Activated T-helper 1 cell treated with anti-CD3 and anti-CD28 coated beads, Interleukin-12 subunit alpha, Interleukin-12 subunit beta, Interleukin-2, Interleukin-4 antibody, amounts not matched to agents 30 ng/mL and 10 ng/mL and 1 ng/mL, durations not matched to agents 14 hours and 24 hours and 36 hours (primary cell): ENCODE results near the gene FAM89B. TPM values are rescaled to one million over a fixed set of nuclear protein-coding genes. Genes with fewer than 3 reads are reported as not detected.
A peak's percentile ranks its signal among the peaks of the same experiment; 100 is the strongest.

ENCODE experiments used
- DNase-seq: peaks from one replicate; pipeline ENCODE4 v3.0.0; 2021; ENCODE audit warnings: low spot score
- H3K27ac Mint-ChIP-seq: one replicate; pipeline ENCODE4 v1.8.0; 2021; ENCODE audit warnings: mild to moderate bottlenecking, mixed read lengths
- H3K27me3 Mint-ChIP-seq: one replicate; pipeline ENCODE4 v1.8.0; 2022; ENCODE audit warnings: mild to moderate bottlenecking, moderate library complexity, mixed read lengths; ENCODE audit not compliant: insufficient read depth
- H3K36me3 Mint-ChIP-seq: one replicate; pipeline ENCODE4 v1.8.0; 2021; ENCODE audit warnings: low read depth, mixed read lengths
- H3K4me1 Mint-ChIP-seq: one replicate; pipeline ENCODE4 v1.8.0; 2021; ENCODE audit warnings: low read depth, mixed read lengths
- H3K4me3 Mint-ChIP-seq: one replicate; pipeline ENCODE4 v1.8.0; 2021; ENCODE audit warnings: mild to moderate bottlenecking, moderate library complexity, mixed read lengths
- H3K9me3 Mint-ChIP-seq: one replicate; pipeline ENCODE4 v1.8.0; 2021; ENCODE audit warnings: mixed read lengths
- intact Hi-C: fragments of 100-400 bp; cut with micrococcal nuclease; formaldehyde crosslinking; loops from one replicate; pipeline ENCODE4 v1.15.1; 2024
- total RNA-seq: library from RNA; stranded (reverse); gene quantifications from 2 replicates; pipeline ENCODE4 v1.2.3, GENCODE V29; 2022

Gene FAM89B
- total RNA-seq, 1 donor from 2014 or later: 50.6 TPM

DNA sequence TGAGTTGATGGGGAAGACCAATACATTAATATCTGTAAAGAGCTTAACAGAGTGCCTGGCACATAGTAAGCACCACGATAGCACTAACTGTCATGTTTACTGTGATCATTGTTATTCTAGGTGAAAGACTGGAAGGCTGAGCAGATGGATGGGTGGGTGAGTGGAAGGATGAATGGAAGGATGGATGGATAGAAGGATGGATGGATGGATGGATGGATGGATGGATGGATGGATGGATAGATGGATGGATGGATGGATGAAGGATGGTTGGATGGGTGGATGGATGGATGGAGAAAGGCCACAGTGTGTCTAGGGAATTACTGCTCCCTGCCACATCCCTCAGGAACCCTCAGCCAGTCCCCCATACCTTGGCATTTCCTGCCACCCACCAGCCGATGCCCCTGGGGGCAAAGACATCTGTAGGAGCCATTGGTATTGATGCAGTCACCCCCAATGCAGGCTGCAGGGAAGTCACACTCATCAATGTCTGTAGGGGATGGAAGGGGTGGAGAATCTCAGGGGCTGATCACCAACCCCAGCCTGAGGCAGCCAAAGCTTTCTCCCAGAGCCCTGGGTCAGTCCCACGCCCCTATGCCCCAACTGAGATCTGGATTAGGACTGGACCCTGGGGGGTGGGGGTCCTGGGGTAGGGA, 29.5 kb upstream of the FAM89B start:
- H3K4me3 Mint-ChIP-seq: no peak overlapping the region
- intact Hi-C loops: no loop called here
- H3K27me3 Mint-ChIP-seq: no peaks in the 10 kb centered on the region

DNA sequence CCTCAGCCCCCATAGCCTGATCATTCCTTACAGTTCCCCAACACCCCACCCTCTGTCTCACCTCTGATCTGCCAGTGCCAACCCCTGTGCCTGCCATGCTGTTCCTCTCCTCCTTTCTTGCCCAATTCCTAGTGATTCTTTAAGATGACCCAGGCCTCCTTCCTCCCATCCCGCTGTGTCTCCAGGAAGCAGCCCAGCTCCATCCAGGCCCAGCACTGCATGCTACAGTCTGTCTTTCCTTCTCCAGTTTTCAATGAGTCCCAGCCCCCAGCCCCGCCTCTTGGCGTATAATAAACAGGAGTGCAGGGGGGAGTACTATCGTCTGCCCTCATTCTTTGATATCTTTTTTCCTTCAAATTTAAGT, 26.5 kb upstream of the FAM89B start:
- DNase-seq: no peak
- peaks cover 38% of the 10 kb centered on the region for H3K36me3 Mint-ChIP-seq
- intact Hi-C loops: loop anchor here (1.0 kb wide), 3 partner anchors 21 to 42 kb away; partner anchors contain the start of genes SCYL1 and ZNRD2
- H3K27ac Mint-ChIP-seq: peak overlapping the region; percentile 53
- H3K4me1 Mint-ChIP-seq: peaks cover 45% of the 10 kb centered on the region
- H3K27me3 Mint-ChIP-seq: no peaks in the 10 kb centered on the region
- no peaks in the 10 kb centered on the region for H3K9me3 Mint-ChIP-seq
- H3K4me3 Mint-ChIP-seq: peak overlapping the region; percentile 70

More for the DNA sequence above, 29.5 kb upstream of the FAM89B start:
- Mint-ChIP-seq H3K36me3 (peaks cover 24% of the 10 kb centered on the region), H3K27ac (no peak overlapping the region), H3K4me1 (peaks cover 36% of the 10 kb centered on the region), H3K9me3 (no peaks in the 10 kb centered on the region)
- DNase-seq: no peak

DNA sequence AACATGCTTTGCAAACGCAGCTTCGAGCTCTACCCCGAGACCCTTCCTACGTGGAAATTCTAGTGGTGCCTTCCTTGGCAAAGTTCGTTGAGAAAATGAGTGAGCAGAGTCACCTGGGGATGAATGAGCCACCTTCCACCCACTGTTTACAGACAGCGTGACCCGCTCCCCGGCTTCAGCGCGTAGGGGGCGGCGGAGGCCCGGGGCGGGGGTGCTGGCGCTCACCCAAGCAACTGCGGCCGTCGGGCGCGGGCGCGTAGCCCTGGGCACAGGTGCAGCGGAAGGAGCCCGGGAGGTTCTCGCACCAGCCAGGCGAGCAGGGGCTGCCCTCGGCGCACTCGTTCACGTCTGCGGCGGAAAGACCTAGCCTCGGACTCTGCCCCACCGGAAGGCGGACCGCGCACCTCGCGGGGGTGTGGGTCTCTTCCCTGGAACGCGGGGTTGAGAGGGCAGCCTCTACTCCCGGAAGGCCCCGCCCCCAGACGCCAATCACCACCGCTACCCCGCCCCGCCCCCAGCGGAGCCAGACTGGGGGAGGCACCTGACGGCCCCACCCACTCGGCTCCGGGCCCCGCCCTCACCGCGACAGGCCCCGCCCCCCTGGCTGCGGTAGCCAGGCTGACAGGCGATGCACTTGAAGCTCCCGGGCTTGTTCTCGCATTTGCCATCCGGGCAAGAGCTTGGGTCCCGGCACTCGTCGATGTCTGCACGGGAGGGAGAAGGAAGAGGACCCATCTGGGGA, 25.9 kb upstream of the FAM89B start:
- Mint-ChIP-seq H3K4me3 (peak overlapping the region; percentile 76), H3K27ac (peak overlapping the region; percentile 79), H3K36me3 (peaks cover 39% of the 10 kb centered on the region), H3K4me1 (peaks cover 44% of the 10 kb centered on the region), H3K9me3 (no peaks in the 10 kb centered on the region), H3K27me3 (no peaks in the 10 kb centered on the region)
- peak; percentile 96 for DNase-seq
- intact Hi-C loops: loop anchor here (1.0 kb wide), 3 partner anchors 21 to 42 kb away; partner anchors contain the start of genes SCYL1 and ZNRD2

DNA sequence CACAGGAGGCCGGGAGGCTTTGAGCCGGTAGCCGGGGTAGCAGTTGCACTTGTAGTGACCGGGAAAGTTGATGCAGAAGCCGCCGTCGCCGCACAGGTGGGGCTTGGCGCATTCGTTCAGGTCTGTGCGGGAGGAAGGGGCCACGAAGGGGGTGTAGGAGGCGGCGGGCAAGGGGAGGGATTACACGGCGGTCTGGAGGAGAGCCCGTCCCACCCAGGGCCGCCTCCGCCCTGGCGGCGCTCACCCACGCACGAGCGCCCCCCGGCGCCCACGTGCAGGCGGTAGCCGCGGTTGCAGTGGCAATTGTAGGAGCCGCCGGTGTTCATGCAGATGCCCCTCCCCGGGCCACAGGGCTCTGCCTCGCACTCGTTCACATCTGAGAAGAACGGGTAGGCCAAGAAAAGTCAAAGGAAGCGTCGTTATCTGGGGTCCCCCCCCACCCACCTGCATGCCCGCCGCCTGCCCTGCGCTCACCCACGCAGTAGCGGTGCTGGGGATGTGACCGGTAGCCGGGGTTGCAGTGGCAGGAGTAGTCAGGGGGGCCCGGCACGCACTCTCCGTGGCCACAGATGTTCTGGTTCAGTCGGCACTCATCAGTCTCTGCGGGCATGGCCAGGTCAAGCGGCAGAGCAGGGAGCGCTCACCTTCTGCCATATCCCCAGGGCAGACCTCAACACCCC, 24.8 kb upstream of the FAM89B start:
- Mint-ChIP-seq H3K4me3 (peak overlapping the region; percentile 8), H3K4me1 (peaks cover 48% of the 10 kb centered on the region), H3K27me3 (no peaks in the 10 kb centered on the region), H3K9me3 (no peaks in the 10 kb centered on the region), H3K27ac (no peak overlapping the region), H3K36me3 (peaks cover 50% of the 10 kb centered on the region)
- DNase-seq: no peak
- intact Hi-C loops: no loop called here

DNA sequence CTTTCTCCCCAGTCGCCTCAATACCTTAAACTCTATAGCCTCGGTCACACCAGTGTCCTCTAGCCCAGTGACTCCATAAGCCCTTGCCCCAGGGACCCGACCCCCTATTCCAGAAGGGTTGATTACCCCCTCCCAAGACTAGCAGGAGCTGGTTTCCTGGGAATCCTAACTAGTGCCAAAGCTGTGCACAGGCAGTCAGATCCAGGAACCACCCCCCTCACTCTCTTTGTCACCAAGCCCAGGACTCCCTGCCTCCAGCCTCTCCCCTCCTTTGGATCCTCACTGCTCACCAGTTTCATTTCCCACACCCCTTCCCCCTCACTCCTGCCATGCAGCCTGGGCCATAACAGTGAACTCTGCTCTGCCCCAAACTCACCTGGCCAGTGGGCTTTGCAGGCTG, 23.9 kb upstream of the FAM89B start:
- Mint-ChIP-seq H3K27me3 (no peaks in the 10 kb centered on the region), H3K4me1 (peaks cover 50% of the 10 kb centered on the region), H3K36me3 (peaks cover 49% of the 10 kb centered on the region), H3K9me3 (no peaks in the 10 kb centered on the region), H3K27ac (peak overlapping the region; percentile 83), H3K4me3 (peak overlapping the region; percentile 8)
- no peak for DNase-seq
- intact Hi-C loops: no loop called here

DNA sequence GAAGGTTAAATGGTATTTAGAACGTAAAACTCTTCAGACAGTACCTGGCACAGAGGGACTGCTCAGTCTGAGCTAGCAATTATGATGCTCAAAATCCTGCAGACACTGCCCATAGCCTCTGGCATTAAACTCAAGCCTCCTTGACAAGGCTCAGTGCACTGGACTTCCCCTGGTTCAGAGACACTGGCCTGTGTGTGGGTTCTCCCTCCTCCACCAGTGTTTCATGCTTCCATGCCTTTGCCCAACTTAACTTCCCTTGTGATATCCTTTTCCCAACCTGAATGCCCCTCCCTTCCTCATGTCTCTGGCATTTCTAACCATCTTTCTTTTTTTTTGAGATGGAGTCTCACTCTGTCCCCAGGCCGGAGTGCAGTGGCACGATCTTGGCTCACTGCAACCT, 23.2 kb upstream of the FAM89B start:
- peaks cover 48% of the 10 kb centered on the region for H3K4me1 Mint-ChIP-seq
- H3K9me3 Mint-ChIP-seq: no peaks in the 10 kb centered on the region
- no peaks in the 10 kb centered on the region for H3K27me3 Mint-ChIP-seq
- peaks cover 47% of the 10 kb centered on the region for H3K36me3 Mint-ChIP-seq
- intact Hi-C loops: no loop called here
- H3K4me3 Mint-ChIP-seq: no peak overlapping the region
- DNase-seq: no peak
- H3K27ac Mint-ChIP-seq: peak overlapping the region; percentile 27

DNA sequence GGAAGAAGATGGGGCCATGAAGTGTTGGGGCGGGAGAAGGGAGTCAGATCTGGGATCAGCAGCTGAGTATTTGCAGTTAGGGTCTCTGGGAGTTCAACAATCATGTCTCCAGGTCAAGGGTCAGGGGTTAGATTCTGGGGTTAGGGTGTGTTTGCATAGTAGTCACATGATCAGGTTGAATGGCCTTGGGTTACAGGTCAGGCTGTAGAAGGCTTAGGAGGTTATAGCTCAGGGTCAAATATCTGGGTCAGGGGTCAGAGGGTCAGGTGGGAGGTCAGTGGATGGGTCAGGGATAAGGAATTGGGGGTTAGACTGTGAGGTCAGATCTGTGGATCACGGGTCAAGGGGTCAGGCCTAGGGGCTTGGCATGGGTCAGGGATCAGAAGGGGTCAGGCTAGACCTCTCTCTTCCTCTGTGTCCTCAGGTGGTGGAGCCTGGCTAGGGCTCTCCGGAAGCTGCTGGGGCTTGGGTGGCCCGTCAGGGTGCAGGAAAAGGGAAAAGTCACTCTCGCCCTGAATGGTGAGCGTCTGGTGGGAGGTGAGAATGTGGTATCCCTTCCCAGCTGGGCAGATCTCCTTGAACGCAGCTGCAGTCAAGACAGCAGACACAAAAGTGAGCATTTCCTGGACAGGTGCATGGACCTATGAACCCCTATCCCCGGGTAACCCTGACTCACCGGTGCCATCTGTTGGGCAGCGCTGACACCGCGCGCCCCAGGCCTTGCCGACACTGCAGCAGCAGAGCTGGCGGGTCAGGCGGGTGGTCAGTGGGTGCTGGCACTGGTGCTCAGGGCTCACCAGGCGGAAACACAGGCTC, 20.6 kb upstream of the FAM89B start:
- H3K9me3 Mint-ChIP-seq: no peaks in the 10 kb centered on the region
- peak overlapping the region; percentile 42 for H3K4me3 Mint-ChIP-seq
- peak; percentile 47 for DNase-seq
- intact Hi-C loops: no loop called here
- peaks cover 53% of the 10 kb centered on the region for H3K4me1 Mint-ChIP-seq
- H3K27ac Mint-ChIP-seq: peak overlapping the region; percentile 57
- H3K27me3 Mint-ChIP-seq: no peaks in the 10 kb centered on the region
- peaks cover 28% of the 10 kb centered on the region for H3K36me3 Mint-ChIP-seq

DNA sequence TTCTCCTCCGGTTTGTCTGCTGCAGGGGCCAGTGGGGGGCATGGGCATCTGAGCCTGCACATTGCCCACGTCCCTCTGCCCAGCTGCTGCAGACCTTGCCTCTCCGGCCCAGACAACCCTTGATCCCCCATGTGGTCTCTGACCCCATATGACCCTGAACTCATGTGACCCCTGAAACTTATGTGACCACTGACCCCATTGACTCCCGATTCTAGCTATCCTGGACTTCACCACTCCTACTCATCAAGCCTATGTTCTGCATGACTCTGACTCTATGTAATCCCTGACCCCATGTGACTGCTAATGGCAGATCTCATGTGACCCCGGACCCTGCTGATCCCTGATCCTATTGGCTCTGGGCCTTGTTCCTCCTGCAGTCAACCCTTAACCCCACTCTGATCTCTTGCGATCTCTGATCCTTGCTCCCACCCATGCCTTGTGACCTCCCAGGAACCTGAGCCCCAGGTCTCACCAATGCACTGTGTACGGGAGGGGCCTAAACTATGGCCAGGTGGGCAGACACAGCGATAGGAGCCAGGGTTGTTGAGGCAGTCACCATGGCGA, 19.9 kb upstream of the FAM89B start:
- peak overlapping the region; percentile 57 for H3K27ac Mint-ChIP-seq
- peaks cover 59% of the 10 kb centered on the region for H3K4me1 Mint-ChIP-seq
- H3K27me3 Mint-ChIP-seq: no peaks in the 10 kb centered on the region
- DNase-seq: no peak
- H3K9me3 Mint-ChIP-seq: no peaks in the 10 kb centered on the region
- intact Hi-C loops: no loop called here
- peaks cover 28% of the 10 kb centered on the region for H3K36me3 Mint-ChIP-seq
- H3K4me3 Mint-ChIP-seq: peak overlapping the region; percentile 42

DNA sequence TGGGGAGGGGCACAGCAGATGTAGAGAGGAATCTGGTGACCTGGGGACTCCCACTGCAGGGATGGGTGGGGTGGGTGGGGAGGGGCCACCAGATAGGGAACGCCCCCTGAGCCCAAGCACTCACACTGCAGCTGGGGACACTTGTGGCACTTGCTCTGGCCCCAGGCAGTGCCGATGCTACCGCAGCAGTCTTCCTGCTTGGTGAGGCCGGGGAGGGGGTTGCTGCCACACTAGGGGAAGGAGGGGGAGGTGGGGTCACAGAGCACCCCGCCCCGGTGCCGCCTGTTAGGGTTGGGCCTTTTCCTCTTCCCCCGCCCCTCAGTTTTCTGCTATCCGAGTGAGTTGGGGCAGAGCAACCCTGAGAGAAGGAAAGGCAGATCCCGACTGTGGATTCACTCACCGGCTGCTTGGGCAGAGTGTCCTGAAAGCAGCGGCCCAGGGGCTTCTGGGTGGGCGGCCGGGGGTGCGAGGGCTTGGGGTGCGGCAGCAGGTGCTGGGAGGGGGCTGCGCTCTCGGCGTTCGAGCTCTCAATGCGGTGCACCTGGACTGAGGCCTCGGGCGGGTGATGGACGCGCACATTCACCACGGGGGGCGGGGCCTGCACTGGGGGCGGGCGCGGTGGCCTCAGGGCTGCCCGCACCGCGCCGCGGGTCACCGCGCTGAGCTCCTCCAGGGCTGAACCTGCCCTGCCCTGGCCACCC, 18.9 kb upstream of the FAM89B start:
- peak; percentile 77 for DNase-seq
- H3K27me3 Mint-ChIP-seq: no peaks in the 10 kb centered on the region
- peaks cover 22% of the 10 kb centered on the region for H3K36me3 Mint-ChIP-seq
- peaks cover 53% of the 10 kb centered on the region for H3K4me1 Mint-ChIP-seq
- no peaks in the 10 kb centered on the region for H3K9me3 Mint-ChIP-seq
- intact Hi-C loops: loop anchor here (1.0 kb wide), 1 partner anchor 13 kb away; no protein-coding TSS in a partner anchor
- H3K27ac Mint-ChIP-seq: peak overlapping the region; percentile 29
- peak overlapping the region; percentile 30 for H3K4me3 Mint-ChIP-seq

DNA sequence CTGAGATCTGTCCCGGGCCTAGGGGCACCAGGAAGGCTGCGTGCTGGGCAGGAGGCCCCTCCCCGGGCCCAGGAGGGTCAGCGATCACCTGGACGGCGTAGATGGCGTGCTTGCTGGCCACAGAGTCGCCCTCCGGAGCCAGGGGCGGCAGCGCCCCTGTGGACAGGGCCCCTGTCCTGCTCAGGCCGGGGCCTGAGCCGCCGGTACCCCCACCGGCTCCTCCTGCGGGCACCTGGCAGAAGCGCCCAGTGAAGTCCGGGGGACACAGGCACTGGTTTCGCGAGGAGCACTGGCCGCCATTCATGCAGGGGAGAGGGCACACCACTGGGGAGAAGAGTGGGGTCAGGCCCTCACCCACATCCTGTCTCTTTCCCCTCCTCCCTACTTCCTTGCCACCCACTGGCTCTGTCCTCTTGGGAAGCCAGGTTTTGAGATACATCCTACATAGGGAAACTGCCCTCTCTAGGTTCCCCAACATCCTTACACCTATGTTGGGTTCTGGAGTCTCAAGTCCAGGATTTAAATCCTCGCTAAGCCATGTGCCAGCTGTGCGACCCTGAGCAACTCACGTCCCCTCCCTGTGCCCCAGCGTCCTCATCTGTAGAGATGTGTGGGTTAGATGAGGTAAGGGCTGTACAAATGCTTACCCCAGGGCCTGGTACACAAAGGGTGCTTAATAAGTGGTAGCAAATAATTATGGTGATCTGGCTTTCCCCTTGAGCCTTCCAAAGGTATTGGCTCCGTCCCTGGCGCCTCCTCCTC, 18.1 kb upstream of the FAM89B start:
- intact Hi-C loops: no loop called here
- H3K4me1 Mint-ChIP-seq: peaks cover 52% of the 10 kb centered on the region
- H3K36me3 Mint-ChIP-seq: peaks cover 17% of the 10 kb centered on the region
- H3K4me3 Mint-ChIP-seq: peak overlapping the region; percentile 87
- DNase-seq: no peak
- H3K9me3 Mint-ChIP-seq: no peaks in the 10 kb centered on the region
- H3K27me3 Mint-ChIP-seq: no peaks in the 10 kb centered on the region
- H3K27ac Mint-ChIP-seq: peak overlapping the region; percentile 85

DNA sequence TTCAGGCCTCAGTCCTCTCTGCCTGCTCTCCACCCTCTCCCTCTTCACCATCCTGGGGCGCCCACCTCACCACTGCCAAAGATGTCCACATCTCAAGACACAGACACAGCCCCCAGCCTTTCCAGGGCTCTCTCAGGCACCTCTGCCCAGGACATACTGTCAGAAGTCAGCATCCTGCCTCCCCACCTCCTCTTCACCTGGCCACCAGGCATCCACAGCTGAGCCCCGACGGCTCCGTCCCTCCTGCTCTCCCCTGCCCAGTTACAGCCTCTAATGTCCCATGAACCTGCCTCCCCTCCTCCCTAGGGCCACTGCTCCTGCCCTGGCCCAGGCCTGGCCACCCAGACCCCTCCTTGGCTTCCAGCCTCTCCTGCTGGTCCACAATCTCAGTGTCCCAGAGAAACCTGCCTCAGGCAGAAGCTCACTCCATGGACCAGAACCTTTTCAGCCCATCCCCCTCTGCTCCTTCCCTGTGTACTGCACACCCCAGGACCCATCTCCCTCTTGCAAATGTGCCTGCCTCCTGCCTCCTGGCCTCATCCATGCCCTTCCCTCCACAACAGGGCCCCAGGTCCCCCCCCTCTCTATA, 17.4 kb upstream of the FAM89B start:
- intact Hi-C loops: no loop called here
- Mint-ChIP-seq H3K4me1 (peaks cover 59% of the 10 kb centered on the region), H3K9me3 (no peaks in the 10 kb centered on the region), H3K36me3 (peaks cover 13% of the 10 kb centered on the region), H3K4me3 (peak overlapping the region; percentile 87), H3K27ac (peak overlapping the region; percentile 85), H3K27me3 (no peaks in the 10 kb centered on the region)
- DNase-seq: no peak
